ENCODE data around the gene CYB561. TPM values are rescaled to one million over a fixed set of nuclear protein-coding genes. Genes with fewer than 3 reads are reported as not detected.

Gene CYB561
- total RNA-seq, 1 experiment from 2014 or later = 67.6 TPM

- TF ChIP-seq JUND (IDR thresholded peaks at IDR 0.05) = no peak
- TF ChIP-seq CEBPB (IDR thresholded peaks at IDR 0.05; ENCODE audit: low read depth) = no peak
- no peak for TF ChIP-seq SIN3A (IDR thresholded peaks at IDR 0.05; ENCODE audit: low read depth)
- no peak for TF ChIP-seq POLR2AphosphoS5 (IDR thresholded peaks at IDR 0.05; ENCODE audit: low read depth, low read length)
- no peak for TF ChIP-seq ZFX (IDR thresholded peaks at IDR 0.05)
These were observed 50.9 kb downstream of the CYB561 start (continued) for GRCh38 chr17:63395075-63395805.

- Histone ChIP-seq H3K9ac (ENCODE audit: low read length) (no peak overlapping the region), H3K9me3 (ENCODE audit: control insufficient read depth in 1 of 2, insufficient read depth in 1 of 2, low read depth in 1 of 2, low read length in 2 of 2) (no peaks in the 10 kb centered on the region), H3K79me2 (ENCODE audit: insufficient read depth, low read length) (no peaks in the 10 kb centered on the region), H2AFZ (ENCODE audit: low read depth, low read length, poor library complexity, severe bottlenecking) (no peak overlapping the region), H3K4me2 (ENCODE audit: low read length) (no peak overlapping the region), H4K20me1 (ENCODE audit: insufficient read depth) (no peaks in the 10 kb centered on the region), H3K27me3 (ENCODE audit: insufficient read depth, low read length) (no peaks in the 10 kb centered on the region), H3K4me1 (ENCODE audit: control insufficient read depth in 1 of 2, insufficient read depth in 2 of 2, low read length in 2 of 2) (no peaks in the 10 kb centered on the region), H3K9me2 (ENCODE audit: insufficient read depth) (no peaks in the 10 kb centered on the region), H3K4me3 (replicated peaks in 1 of 2; ENCODE audit: low read depth in 1 of 2, low read length in 2 of 2) (no peak overlapping the region), H3K27ac (ENCODE audit: low read depth, low read length) (no peak overlapping the region), H3K36me3 (ENCODE audit: control insufficient read depth in 1 of 2, insufficient read depth in 2 of 2, low read length in 2 of 2) (no peaks in the 10 kb centered on the region)
- intact Hi-C loops (cut with micrococcal nuclease) = no loop called here
- DNase-seq (ENCODE audit: low read depth, low spot score) (no peak), ATAC-seq (no peak)
- no peak for TF ChIP-seq ZNF274 (IDR thresholded peaks at IDR 0.05; ENCODE audit: low read depth, low read length)
- no peak for TF ChIP-seq ELF1 (IDR thresholded peaks at IDR 0.05; ENCODE audit: borderline replicate concordance, low read depth)
- TF ChIP-seq SRF (IDR thresholded peaks at IDR 0.05; ENCODE audit: low read depth) = no peak
- TF ChIP-seq SIN3A (IDR thresholded peaks at IDR 0.05; ENCODE audit: low read depth) = no peak
- no peak for TF ChIP-seq EGR1 (IDR thresholded peaks at IDR 0.05; ENCODE audit: low read depth)
- no peak for TF ChIP-seq CTCF (IDR thresholded peaks at IDR 0.05 in 2 of 3, conservative IDR thresholded peaks at IDR 0.05 in 1 of 3; ENCODE audit: borderline replicate concordance in 1 of 3, insufficient read depth in 1 of 3, low read depth in 2 of 3, low read length in 2 of 3)
- ChIA-PET CTCF (no interaction called here), RAD21 (ENCODE audit: low non-redundant PET in 1 of 2, low total read pairs in 2 of 2, uncharacterized antibody in 2 of 2, unreplicated experiment in 2 of 2) (no interaction called here), POLR2A (no interaction called here)
- no TSS peak for BruUV-seq (replicated peaks)
These were observed 56.0 kb downstream of the CYB561 start for GRCh38 chr17:63390090-63390489.

Measured in HCT116 (cell line).